ENCODE measurements around the gene PPM1A. TPM values are rescaled to one million over a fixed set of nuclear protein-coding genes. Genes with fewer than 3 reads are reported as not detected.

PPM1A gene
- total RNA-seq, 2 donors from 2014 or later, result 37.4 to 58.3 TPM

- TF ChIP-seq, protein P1, sequence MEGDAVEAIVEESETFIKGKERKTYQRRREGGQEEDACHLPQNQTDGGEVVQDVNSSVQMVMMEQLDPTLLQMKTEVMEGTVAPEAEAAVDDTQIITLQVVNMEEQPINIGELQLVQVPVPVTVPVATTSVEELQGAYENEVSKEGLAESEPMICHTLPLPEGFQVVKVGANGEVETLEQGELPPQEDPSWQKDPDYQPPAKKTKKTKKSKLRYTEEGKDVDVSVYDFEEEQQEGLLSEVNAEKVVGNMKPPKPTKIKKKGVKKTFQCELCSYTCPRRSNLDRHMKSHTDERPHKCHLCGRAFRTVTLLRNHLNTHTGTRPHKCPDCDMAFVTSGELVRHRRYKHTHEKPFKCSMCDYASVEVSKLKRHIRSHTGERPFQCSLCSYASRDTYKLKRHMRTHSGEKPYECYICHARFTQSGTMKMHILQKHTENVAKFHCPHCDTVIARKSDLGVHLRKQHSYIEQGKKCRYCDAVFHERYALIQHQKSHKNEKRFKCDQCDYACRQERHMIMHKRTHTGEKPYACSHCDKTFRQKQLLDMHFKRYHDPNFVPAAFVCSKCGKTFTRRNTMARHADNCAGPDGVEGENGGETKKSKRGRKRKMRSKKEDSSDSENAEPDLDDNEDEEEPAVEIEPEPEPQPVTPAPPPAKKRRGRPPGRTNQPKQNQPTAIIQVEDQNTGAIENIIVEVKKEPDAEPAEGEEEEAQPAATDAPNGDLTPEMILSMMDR (IDR thresholded peaks at IDR 0.05), result no peak
- DNase-seq (ENCODE audit: low spot score), result no peak
- peaks cover 18 to 30% of the 10 kb centered on the region in 2 donors for H3K4me1 ChIP-seq (ENCODE audit: control insufficient read depth in 1 of 2, low read depth in 2 of 2)
- no peaks in the 10 kb centered on the region for H3K9me3 ChIP-seq
- H3K4me3 ChIP-seq, result no peak overlapping the region
- no peak for ATAC-seq (ENCODE audit: insufficient number of reproducible peaks, low FRiP score, low read depth)
- no peaks in the 10 kb centered on the region for H3K36me3 ChIP-seq
- H3K27ac ChIP-seq, result no peak overlapping the region
- H3K27me3 ChIP-seq (replicated peaks; ENCODE audit: insufficient read depth), result no peaks in the 10 kb centered on the region
Measured at GRCh38 chr14:60275932-60276331, 26.9 kb downstream of the PPM1A start.

- H3K36me3 ChIP-seq, result no peaks in the 10 kb centered on the region
- ATAC-seq (ENCODE audit: insufficient number of reproducible peaks, low FRiP score, low read depth) (no peak), DNase-seq (ENCODE audit: low spot score) (no peak)
- no peak overlapping the region for H3K27ac ChIP-seq
- no peak overlapping the region for H3K4me3 ChIP-seq
- H3K4me1 ChIP-seq (ENCODE audit: control insufficient read depth in 1 of 2, low read depth in 2 of 2), result peaks cover 18 to 30% of the 10 kb centered on the region in 2 donors
- TF ChIP-seq, protein P1 (IDR thresholded peaks at IDR 0.05), result no peak
- H3K27me3 ChIP-seq (replicated peaks; ENCODE audit: insufficient read depth), result no peaks in the 10 kb centered on the region
- H3K9me3 ChIP-seq, result no peaks in the 10 kb centered on the region
Measured at GRCh38 chr14:60276347-60276746, 27.3 kb downstream of the PPM1A start.

- H3K4me1 ChIP-seq (ENCODE audit: control insufficient read depth in 1 of 2, low read depth in 2 of 2), result peaks cover 17 to 30% of the 10 kb centered on the region in 2 donors
Measured at GRCh38 chr14:60277605-60278190, 28.7 kb downstream of the PPM1A start.

DNA sequence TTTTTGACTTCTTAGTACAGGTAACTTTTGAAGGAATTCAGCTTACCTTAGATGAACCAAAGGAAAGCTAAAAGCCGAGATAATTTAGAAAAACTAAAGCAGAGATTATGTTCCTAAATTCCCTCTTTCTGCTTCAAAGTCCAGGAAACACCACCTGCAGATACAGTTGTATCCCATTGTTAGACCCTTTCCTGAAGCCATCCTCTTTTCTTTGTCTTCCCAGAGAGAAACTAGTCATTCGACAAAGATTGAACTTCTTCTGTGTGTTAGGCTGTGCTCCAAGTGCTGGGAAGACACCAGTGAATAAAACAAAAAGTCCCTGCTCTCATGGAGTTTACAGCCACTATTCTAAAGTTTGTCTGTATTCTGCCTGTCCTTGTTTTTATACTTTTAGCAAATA lies 29.3 kb downstream of the PPM1A start:
- no peaks in the 10 kb centered on the region for H3K9me3 ChIP-seq
- peaks cover 11 to 27% of the 10 kb centered on the region in 2 donors for H3K4me1 ChIP-seq (ENCODE audit: control insufficient read depth in 1 of 2, low read depth in 2 of 2)
- ATAC-seq (ENCODE audit: insufficient number of reproducible peaks, low FRiP score, low read depth), result no peak
- no peaks in the 10 kb centered on the region for H3K27me3 ChIP-seq (replicated peaks; ENCODE audit: insufficient read depth)
- DNase-seq (ENCODE audit: low spot score), result no peak
- TF ChIP-seq, protein P1 (IDR thresholded peaks at IDR 0.05), result no peak
- peaks cover 4% of the 10 kb centered on the region for H3K36me3 ChIP-seq
- H3K27ac ChIP-seq, result no peak overlapping the region
- H3K4me3 ChIP-seq, result no peak overlapping the region

More at GRCh38 chr14:60277605-60278190, 28.7 kb downstream of the PPM1A start:
- Histone ChIP-seq H3K4me3 (no peak overlapping the region), H3K27ac (no peak overlapping the region), H3K9me3 (no peaks in the 10 kb centered on the region), H3K36me3 (no peaks in the 10 kb centered on the region), H3K27me3 (replicated peaks; ENCODE audit: insufficient read depth) (no peaks in the 10 kb centered on the region)
- TF ChIP-seq, protein P1 (IDR thresholded peaks at IDR 0.05), result no peak
- ATAC-seq (ENCODE audit: insufficient number of reproducible peaks, low FRiP score, low read depth) (no peak), DNase-seq (ENCODE audit: low spot score) (no peak)

- H3K36me3 ChIP-seq, result peaks cover 12% of the 10 kb centered on the region
- no peak overlapping the region for H3K4me3 ChIP-seq
- H3K27ac ChIP-seq, result no peak overlapping the region
- no peak for ATAC-seq (ENCODE audit: insufficient number of reproducible peaks, low FRiP score, low read depth)
- TF ChIP-seq, protein P1 (IDR thresholded peaks at IDR 0.05), result no peak
- no peaks in the 10 kb centered on the region for H3K9me3 ChIP-seq
- DNase-seq (ENCODE audit: low spot score), result no peak
- H3K27me3 ChIP-seq (replicated peaks; ENCODE audit: insufficient read depth), result no peaks in the 10 kb centered on the region
- H3K4me1 ChIP-seq (ENCODE audit: control insufficient read depth in 1 of 2, low read depth in 2 of 2), result no peaks in the 10 kb centered on the region
Measured at GRCh38 chr14:60287452-60287851, 38.4 kb downstream of the PPM1A start.
